HAP-1 (cell line): ENCODE results near the gene DPH6.
"Not testable (repeated sequence)": the region's sequence is repeated elsewhere in the genome, so short reads cannot be mapped to it uniquely, and the experiment has no call there.

Experiments used
- DNase-seq, 2 experiments: peaks; one replicate each; pipeline ENCODE4 v3.0.0-alpha.2; 2016 to 2020; ENCODE audit warnings: low spot score in 2 of 2
- H3K27me3 ChIP-seq: fragments of 250-450 bp; sonication (Bioruptor Pico); 2 replicates; pipeline ENCODE4 v1.5.1; 2020; ENCODE audit warnings: low read depth, mild to moderate bottlenecking, moderate library complexity
- H3K36me3 ChIP-seq: fragments of 250-450 bp; sonication (Bioruptor Pico); replicated peaks from 2 replicates; pipeline ENCODE4 v1.5.1; 2020; ENCODE audit warnings: mild to moderate bottlenecking
- H3K4me1 ChIP-seq: fragments of 250-450 bp; sonication (Bioruptor Pico); 2 replicates; pipeline ENCODE4 v1.5.1; 2020; ENCODE audit warnings: mild to moderate bottlenecking
- H3K4me3 ChIP-seq: fragments of 250-450 bp; sonication (Bioruptor Pico); 2 replicates; pipeline ENCODE4 v1.5.1; 2020; ENCODE audit warnings: mild to moderate bottlenecking, moderate library complexity
- H3K9me3 ChIP-seq: fragments of 250-450 bp; sonication (Bioruptor Pico); 2 replicates; pipeline ENCODE4 v1.5.1; 2020; ENCODE audit warnings: mild to moderate bottlenecking, moderate library complexity
- in situ Hi-C: fragments of 300-500 bp; cut with MboI; formaldehyde crosslinking; loops from 3 replicates; pipeline ENCODE4 v1.14.3; 2020; ENCODE audit warnings: low sequenced_read_pairs, inconsistent platforms, mixed read lengths

DPH6 gene

DNA sequence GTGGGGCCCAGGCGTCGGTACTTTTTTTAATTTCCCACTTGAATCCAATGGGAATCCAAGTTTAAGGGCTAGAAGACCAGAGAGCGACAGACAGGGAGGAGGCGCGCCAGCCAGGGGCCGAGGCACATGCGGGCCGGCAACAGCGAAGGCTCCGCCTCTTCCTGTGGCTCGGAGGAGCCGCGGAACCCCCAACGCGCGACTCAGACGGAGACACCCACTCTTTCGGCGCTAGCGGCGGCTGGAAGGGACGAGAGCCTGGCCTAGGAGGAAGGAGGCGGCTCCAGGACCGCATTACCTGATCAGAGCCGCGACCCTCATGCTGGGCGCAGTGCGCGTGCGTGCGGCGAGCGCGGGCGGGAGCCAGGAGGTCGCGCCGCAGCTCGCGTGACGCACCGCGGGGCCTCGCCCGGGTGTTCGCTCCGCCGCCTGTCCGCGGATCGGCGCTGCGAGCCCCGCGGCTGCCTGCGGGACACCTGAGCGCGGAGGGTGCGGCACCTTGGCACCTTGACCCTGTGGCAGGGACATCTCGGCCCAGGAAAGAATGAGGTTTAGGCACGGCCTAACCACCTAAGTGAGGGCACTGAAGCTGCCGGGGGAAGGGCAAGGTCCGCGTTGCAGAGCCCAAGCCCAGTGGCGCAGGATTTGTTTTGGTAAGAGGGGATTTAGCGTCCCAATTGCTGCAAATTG lies at the start of gene DPH6:
TSS of gene DPH6 (minus strand) at position 342 of the 687 bp plus-strand sequence. CDS start at position 318, 24 bp downstream.
- H3K4me3 ChIP-seq: peak within 1 kb of the TSS; percentile 64
- peaks cover 34% of the 10 kb centered on the region for H3K4me1 ChIP-seq
- no peaks in the 10 kb centered on the region; the same call in 1 of the 2 replicates for H3K36me3 ChIP-seq
- in situ Hi-C loops: loop anchor here (25.0 kb wide), 1 partner anchor 941 kb away; no protein-coding TSS in a partner anchor
- peak; percentile 81 to 85 for DNase-seq
- H3K9me3 ChIP-seq: no peaks in the 10 kb centered on the region
- no peaks in the 10 kb centered on the region for H3K27me3 ChIP-seq

- no peak overlapping the region for H3K4me3 ChIP-seq
- in situ Hi-C loops: no loop called here
- DNase-seq: no peak
- H3K27me3 ChIP-seq: no peaks in the 10 kb centered on the region
- no peaks in the 10 kb centered on the region for H3K9me3 ChIP-seq
- H3K4me1 ChIP-seq: no peaks in the 10 kb centered on the region
- H3K36me3 ChIP-seq: no peaks in the 10 kb centered on the region
These were observed 49.7 kb upstream of the DPH6 start for GRCh38 chr15:35595656-35596055.

DNA sequence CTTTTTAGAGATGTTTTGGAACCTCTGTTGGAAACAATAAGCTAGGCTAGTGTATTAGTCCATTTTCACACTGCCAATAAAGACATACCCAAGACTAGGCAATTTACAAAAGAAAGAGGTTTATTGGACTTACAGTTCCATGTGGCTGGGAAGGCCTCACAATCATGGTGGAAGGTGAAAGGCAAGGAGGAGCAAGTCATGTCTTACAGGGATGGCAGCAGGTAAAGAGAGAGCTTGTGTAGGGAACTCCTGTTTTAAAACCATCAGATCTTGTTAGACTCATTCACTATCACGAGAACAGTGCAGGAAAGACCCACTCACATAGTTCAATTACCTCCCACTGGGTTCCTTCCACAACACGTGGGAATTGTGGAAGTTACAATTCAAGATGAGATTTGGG lies 46.0 kb upstream of the DPH6 start:
- H3K36me3 ChIP-seq, H3K4me3 ChIP-seq, H3K9me3 ChIP-seq, DNase-seq, H3K27me3 ChIP-seq, H3K4me1 ChIP-seq, in situ Hi-C loops: not testable (repeated sequence)

DNA sequence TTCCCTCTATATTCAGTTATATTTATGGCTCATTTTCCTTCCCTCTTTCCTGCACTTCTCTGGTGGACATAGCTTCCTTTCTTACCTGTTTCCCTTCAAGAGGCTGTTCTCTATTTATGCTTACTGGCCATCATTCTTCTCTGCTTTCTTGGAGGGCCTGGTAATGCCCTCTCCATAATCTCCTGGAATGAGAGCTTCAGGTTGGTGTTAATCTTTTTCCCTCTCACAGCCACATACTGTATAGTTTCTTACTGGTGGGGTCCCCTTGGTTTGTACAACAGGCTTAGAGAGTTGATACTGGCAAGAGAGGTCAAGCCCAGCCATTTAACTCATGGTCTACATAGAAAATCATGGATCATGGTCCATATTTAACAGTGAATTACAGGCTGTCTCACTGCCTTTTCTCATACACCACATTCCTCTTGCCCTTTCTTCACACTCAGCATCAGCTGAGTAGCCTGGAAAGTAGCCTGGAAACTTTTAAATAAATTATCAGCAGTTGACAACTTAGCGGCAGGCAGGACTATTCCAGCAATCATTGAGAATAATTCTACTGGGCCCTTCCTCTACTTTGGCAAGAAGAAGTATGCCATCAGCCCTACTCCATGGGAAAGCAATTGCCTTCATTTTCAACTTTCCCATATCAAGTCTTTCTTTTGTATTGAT lies 38.0 kb upstream of the DPH6 start:
- Histone ChIP-seq H3K9me3 (no peaks in the 10 kb centered on the region), H3K4me1 (peaks cover 10% of the 10 kb centered on the region), H3K27me3 (no peaks in the 10 kb centered on the region), H3K36me3 (no peaks in the 10 kb centered on the region), H3K4me3 (no peak overlapping the region)
- in situ Hi-C loops: no loop called here
- no peak for DNase-seq

DNA sequence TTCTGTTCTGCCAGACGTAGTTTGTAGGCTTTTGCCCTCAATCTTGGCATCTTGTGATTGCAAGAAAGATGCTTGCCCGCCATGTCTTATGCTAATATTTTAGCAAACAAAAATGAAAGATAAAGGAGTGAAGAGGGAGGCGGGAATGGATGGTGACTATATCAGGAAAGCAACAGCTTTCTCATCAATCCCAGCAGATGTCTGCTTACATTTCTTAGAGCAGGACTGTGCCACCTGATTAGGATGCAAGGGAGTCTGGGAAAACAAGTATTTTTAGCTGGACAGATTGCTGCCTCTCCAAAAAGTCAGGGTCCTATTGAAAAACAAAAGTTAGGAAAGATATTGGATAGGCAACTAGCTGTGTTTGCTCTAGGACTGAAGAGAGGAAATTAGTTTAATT lies 34.6 kb upstream of the DPH6 start:
- Histone ChIP-seq H3K27me3 (no peaks in the 10 kb centered on the region), H3K36me3 (no peaks in the 10 kb centered on the region), H3K4me3 (no peak overlapping the region), H3K9me3 (no peaks in the 10 kb centered on the region), H3K4me1 (peaks cover 3% of the 10 kb centered on the region)
- DNase-seq: no peak
- in situ Hi-C loops: no loop called here

GRCh38 chr15:35567392-35567791 lies 21.4 kb upstream of the DPH6 start:
- no peaks in the 10 kb centered on the region for H3K27me3 ChIP-seq
- in situ Hi-C loops: no loop called here

DNA sequence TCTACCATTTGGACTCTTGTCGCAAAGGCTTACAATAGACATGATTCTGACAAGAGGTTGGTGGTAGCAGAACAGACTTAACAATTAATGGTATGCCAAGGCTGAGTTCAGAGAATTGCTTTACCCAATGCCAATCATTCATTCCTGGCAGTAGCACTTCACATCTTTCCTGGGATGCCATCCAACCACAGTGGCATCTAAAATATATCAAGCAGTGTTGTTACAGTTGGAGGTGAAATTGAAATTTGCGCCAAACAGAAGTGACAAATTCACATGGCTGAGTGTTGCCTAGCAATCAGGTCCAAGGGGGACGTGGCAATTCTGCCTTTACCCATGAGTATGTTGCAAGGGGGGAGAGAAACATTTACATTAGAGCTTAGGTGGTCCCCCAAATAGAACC lies 21.0 kb upstream of the DPH6 start:
- in situ Hi-C loops: no loop called here
- no peaks in the 10 kb centered on the region for H3K27me3 ChIP-seq

More at GRCh38 chr15:35567392-35567791, 21.4 kb upstream of the DPH6 start:
- H3K4me3 ChIP-seq: no peak overlapping the region
- peaks cover 4% of the 10 kb centered on the region; the same call in 1 of the 2 replicates for H3K4me1 ChIP-seq
- DNase-seq: no peak
- H3K36me3 ChIP-seq: no peaks in the 10 kb centered on the region
- H3K9me3 ChIP-seq: no peaks in the 10 kb centered on the region

DNA sequence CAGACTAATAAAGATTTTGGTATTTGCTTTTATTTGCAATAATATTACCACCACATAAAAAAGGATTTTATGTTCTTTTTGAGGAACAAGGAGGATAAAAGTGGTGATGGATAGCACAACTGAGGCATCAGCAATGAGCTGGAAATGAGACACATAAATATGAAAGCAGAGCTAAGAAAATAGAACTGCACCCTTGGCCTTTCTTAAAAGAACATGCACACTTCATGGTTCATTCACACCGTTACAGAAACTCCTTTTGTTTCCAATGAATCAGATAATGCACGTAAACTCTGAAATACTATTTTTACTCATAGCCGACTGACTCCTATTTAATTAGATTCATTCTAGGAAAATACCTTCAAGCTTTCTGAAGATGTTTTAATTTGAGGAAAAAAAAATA lies 19.9 kb upstream of the DPH6 start:
- H3K9me3 ChIP-seq: no peaks in the 10 kb centered on the region
- peaks cover 4% of the 10 kb centered on the region for H3K4me1 ChIP-seq
- no peaks in the 10 kb centered on the region for H3K27me3 ChIP-seq
- no peak for DNase-seq
- in situ Hi-C loops: no loop called here
- H3K4me3 ChIP-seq: no peak overlapping the region
- H3K36me3 ChIP-seq: no peaks in the 10 kb centered on the region

More for the DNA sequence above, 21.0 kb upstream of the DPH6 start:
- peaks cover 4% of the 10 kb centered on the region; the same call in 1 of the 2 replicates for H3K4me1 ChIP-seq
- no peaks in the 10 kb centered on the region for H3K36me3 ChIP-seq
- no peak for DNase-seq
- no peaks in the 10 kb centered on the region for H3K9me3 ChIP-seq
- H3K4me3 ChIP-seq: no peak overlapping the region

DNA sequence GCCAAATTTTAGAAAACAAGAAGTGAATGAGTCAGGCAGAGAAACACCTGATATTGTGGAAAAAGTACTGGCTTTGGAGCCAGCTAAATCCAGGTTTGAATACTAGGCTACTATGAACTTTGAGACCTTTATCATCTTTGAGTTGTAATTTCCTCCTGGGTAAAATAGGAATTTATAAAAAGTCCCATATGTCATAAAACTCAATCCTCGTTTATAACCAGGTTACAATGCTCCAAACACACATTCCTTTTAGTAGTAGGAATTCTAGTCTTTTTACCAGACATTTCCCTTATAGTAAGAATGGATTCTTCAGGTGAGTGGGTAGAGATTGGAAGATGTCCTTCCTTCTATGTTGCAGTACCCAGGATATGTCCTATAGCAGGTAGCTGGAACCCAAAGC lies 16.7 kb upstream of the DPH6 start:
- in situ Hi-C loops: no loop called here
- no peaks in the 10 kb centered on the region for H3K27me3 ChIP-seq
- no peak for DNase-seq
- H3K9me3 ChIP-seq: no peaks in the 10 kb centered on the region
- H3K4me3 ChIP-seq: no peak overlapping the region
- H3K4me1 ChIP-seq: peaks cover 4% of the 10 kb centered on the region
- H3K36me3 ChIP-seq: no peaks in the 10 kb centered on the region

- no peaks in the 10 kb centered on the region for H3K27me3 ChIP-seq
- DNase-seq: no peak
- no peak overlapping the region for H3K4me3 ChIP-seq
- peaks cover 4% of the 10 kb centered on the region for H3K4me1 ChIP-seq
- in situ Hi-C loops: no loop called here
- H3K36me3 ChIP-seq: no peaks in the 10 kb centered on the region
- H3K9me3 ChIP-seq: no peaks in the 10 kb centered on the region
These were observed 15.3 kb upstream of the DPH6 start for GRCh38 chr15:35561308-35561707.

- no peak overlapping the region for H3K4me3 ChIP-seq
- no peaks in the 10 kb centered on the region for H3K9me3 ChIP-seq
- no peak for DNase-seq
- H3K27me3 ChIP-seq: no peaks in the 10 kb centered on the region
- in situ Hi-C loops: no loop called here
- peaks cover 4% of the 10 kb centered on the region for H3K4me1 ChIP-seq
- H3K36me3 ChIP-seq: no peaks in the 10 kb centered on the region
These were observed 14.9 kb upstream of the DPH6 start for GRCh38 chr15:35560870-35561269.

- no peak for DNase-seq
- Histone ChIP-seq H3K36me3 (no peaks in the 10 kb centered on the region), H3K4me1 (peaks cover 4% of the 10 kb centered on the region), H3K27me3 (no peaks in the 10 kb centered on the region), H3K9me3 (no peaks in the 10 kb centered on the region), H3K4me3 (no peak overlapping the region)
- in situ Hi-C loops: no loop called here
These were observed 14.3 kb upstream of the DPH6 start for GRCh38 chr15:35560258-35560657.

- in situ Hi-C loops: no loop called here
- H3K9me3 ChIP-seq: no peaks in the 10 kb centered on the region
- no peak for DNase-seq
- no peaks in the 10 kb centered on the region for H3K27me3 ChIP-seq
- H3K4me3 ChIP-seq: no peak overlapping the region
- H3K36me3 ChIP-seq: no peaks in the 10 kb centered on the region
- H3K4me1 ChIP-seq: peaks cover 4% of the 10 kb centered on the region
These were observed 13.7 kb upstream of the DPH6 start for GRCh38 chr15:35559683-35560082.

DNA sequence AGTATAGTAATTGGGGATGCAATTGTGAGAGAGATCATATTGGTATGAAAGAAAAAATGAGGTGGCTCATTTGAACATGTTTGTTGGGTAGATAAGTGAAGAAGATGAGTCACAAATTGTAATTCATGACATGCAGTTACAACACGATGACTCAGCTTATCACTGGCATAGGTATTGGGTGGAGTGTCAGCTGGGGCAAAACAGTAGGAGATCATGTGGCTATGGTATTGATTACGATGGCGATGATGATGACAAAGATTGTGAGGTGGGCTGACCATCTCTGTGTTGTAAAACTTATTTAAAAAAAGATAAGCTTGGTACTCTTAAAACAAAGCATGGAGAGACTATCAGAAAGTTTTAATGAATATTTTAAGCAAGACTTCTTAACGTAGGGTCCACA lies 11.6 kb upstream of the DPH6 start:
- Histone ChIP-seq H3K4me1 (peaks cover 9% of the 10 kb centered on the region), H3K9me3 (no peaks in the 10 kb centered on the region), H3K36me3 (no peaks in the 10 kb centered on the region), H3K4me3 (no peak overlapping the region), H3K27me3 (no peaks in the 10 kb centered on the region)
- no peak for DNase-seq
- in situ Hi-C loops: no loop called here
